Measurements from ENCODE around the gene GRXCR1.

Gene GRXCR1

DNA sequence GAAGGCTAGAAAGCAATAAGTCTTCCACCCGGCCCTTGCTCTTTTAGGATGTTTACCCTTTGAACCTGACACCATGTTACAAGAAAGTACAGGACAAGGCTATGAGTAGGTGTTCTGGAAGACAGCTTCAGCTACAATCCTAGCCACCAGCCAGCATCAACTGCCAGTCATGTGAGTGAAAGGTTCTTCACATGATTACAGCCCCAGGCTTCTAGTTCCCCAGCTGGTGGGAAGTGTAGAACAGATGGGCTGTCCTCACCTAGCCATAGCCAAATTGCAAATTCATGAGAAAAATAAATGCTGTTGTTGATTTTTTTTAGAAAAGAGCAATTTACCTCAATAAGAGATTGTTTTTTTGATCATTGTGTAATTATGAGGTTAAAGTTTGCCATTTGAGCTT, 60.8 kb downstream of the GRXCR1 start:
- Mint-ChIP-seq H3K36me3 (ENCODE audit: insufficient read depth) (no peaks in the 10 kb centered on the region), H3K4me3 (no peak overlapping the region), H3K4me1 (no peaks in the 10 kb centered on the region), H3K27me3 (no peaks in the 10 kb centered on the region), H3K27ac (ENCODE audit: low read depth) (no peak overlapping the region), H3K9me3 (no peaks in the 10 kb centered on the region)
- no peak for ATAC-seq (replicated peaks; ENCODE audit: extremely low read depth, poor library complexity, severe bottlenecking)
- DNase-seq (ENCODE audit: low spot score in 2 of 2) = no peak

- H3K4me3 Mint-ChIP-seq = no peak overlapping the region
- H3K27me3 Mint-ChIP-seq = no peaks in the 10 kb centered on the region
- H3K27ac Mint-ChIP-seq (ENCODE audit: low read depth) = no peak overlapping the region
- no peaks in the 10 kb centered on the region for H3K9me3 Mint-ChIP-seq
- DNase-seq (ENCODE audit: low spot score in 2 of 2) (no peak), ATAC-seq (replicated peaks; ENCODE audit: extremely low read depth, poor library complexity, severe bottlenecking) (no peak)
- H3K36me3 Mint-ChIP-seq (ENCODE audit: insufficient read depth) = no peaks in the 10 kb centered on the region
- H3K4me1 Mint-ChIP-seq = no peaks in the 10 kb centered on the region
Measured at GRCh38 chr4:42954963-42955669, 62.6 kb downstream of the GRXCR1 start.

- ATAC-seq (replicated peaks; ENCODE audit: extremely low read depth, poor library complexity, severe bottlenecking) = no peak
- H3K4me3 Mint-ChIP-seq = no peak overlapping the region
Measured at GRCh38 chr4:42955746-42956505, 63.4 kb downstream of the GRXCR1 start.

GRCh38 chr4:42965326-42965725, 72.8 kb downstream of the GRXCR1 start:
- Mint-ChIP-seq H3K27me3 (no peaks in the 10 kb centered on the region), H3K4me1 (no peaks in the 10 kb centered on the region), H3K4me3 (no peak overlapping the region), H3K27ac (ENCODE audit: low read depth) (no peak overlapping the region), H3K9me3 (peaks cover 5% of the 10 kb centered on the region), H3K36me3 (ENCODE audit: insufficient read depth) (no peaks in the 10 kb centered on the region)
- ATAC-seq (replicated peaks; ENCODE audit: extremely low read depth, poor library complexity, severe bottlenecking) (no peak), DNase-seq (ENCODE audit: low spot score in 2 of 2) (no peak)

More at GRCh38 chr4:42955746-42956505, 63.4 kb downstream of the GRXCR1 start:
- no peak overlapping the region for H3K27ac Mint-ChIP-seq (ENCODE audit: low read depth)
- peaks cover 3% of the 10 kb centered on the region for H3K9me3 Mint-ChIP-seq
- H3K27me3 Mint-ChIP-seq = no peaks in the 10 kb centered on the region
- no peaks in the 10 kb centered on the region for H3K4me1 Mint-ChIP-seq
- DNase-seq (ENCODE audit: low spot score in 2 of 2) = no peak
- no peaks in the 10 kb centered on the region for H3K36me3 Mint-ChIP-seq (ENCODE audit: insufficient read depth)

DNA sequence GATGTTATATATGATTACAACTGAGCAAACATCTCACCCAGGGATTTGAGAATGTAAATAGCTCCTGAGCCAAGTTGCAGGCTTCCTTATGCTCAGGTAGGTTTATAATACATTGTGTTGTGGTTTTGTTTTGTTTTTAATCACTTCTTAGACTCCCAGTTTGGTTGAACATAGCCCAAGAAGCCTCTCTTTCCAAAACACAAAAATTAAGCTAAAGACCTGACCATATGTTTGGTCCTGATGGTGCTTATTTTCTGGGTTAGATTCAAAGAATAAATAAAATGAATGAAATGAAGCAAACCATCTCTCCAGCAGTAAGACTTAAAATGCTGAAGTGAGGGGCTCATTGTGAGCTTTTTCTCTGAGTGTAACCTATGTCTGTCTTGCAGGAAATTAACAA, 93.5 kb downstream of the GRXCR1 start:
- Mint-ChIP-seq H3K4me3 (no peak overlapping the region), H3K27me3 (no peaks in the 10 kb centered on the region), H3K9me3 (peaks cover 6% of the 10 kb centered on the region), H3K36me3 (ENCODE audit: insufficient read depth) (no peaks in the 10 kb centered on the region), H3K4me1 (no peaks in the 10 kb centered on the region), H3K27ac (ENCODE audit: low read depth) (no peak overlapping the region)
- DNase-seq (ENCODE audit: low spot score in 2 of 2) = no peak
- no peak for ATAC-seq (replicated peaks; ENCODE audit: extremely low read depth, poor library complexity, severe bottlenecking)

DNA sequence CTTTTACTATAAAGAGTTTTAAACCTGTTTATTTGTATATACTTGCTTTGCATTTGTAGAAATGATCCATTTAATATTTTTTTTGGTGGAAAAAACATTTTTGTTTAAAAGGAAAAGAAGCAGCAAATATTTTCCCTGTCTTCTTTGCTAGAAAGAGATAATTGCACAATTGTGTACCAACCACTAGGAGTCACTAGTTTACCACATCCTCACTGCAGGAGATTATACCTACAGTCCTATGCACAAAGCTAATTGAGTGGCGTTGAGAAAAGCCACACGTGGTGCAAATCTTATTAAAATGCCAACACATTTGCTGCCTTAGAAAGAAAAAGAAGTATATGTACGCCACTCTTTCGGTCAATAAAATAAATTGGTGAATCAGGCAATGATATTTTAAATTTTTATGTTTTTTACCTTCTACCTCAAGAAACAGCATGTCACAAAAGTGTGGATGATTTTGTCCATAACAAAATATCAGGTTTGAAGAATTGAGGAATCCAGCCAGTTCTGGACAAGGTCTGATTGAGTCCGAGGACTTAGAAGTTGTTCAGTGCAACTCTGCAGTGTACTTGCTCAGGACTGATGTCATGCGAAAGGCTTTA, 102.9 kb downstream of the GRXCR1 start:
- Mint-ChIP-seq H3K36me3 (ENCODE audit: insufficient read depth) (no peaks in the 10 kb centered on the region), H3K9me3 (no peaks in the 10 kb centered on the region), H3K4me1 (no peaks in the 10 kb centered on the region), H3K27me3 (no peaks in the 10 kb centered on the region), H3K4me3 (no peak overlapping the region), H3K27ac (ENCODE audit: low read depth) (no peak overlapping the region)
- ATAC-seq (replicated peaks; ENCODE audit: extremely low read depth, poor library complexity, severe bottlenecking) = no peak
- no peak for DNase-seq (ENCODE audit: low spot score in 2 of 2)

GRCh38 chr4:43008793-43009192, 116.3 kb downstream of the GRXCR1 start:
- H3K27ac Mint-ChIP-seq (ENCODE audit: low read depth) = no peak overlapping the region
- no peaks in the 10 kb centered on the region for H3K36me3 Mint-ChIP-seq (ENCODE audit: insufficient read depth)
- no peak for ATAC-seq (replicated peaks; ENCODE audit: extremely low read depth, poor library complexity, severe bottlenecking)
- no peak overlapping the region for H3K4me3 Mint-ChIP-seq
- peaks cover 1% of the 10 kb centered on the region for H3K9me3 Mint-ChIP-seq
- H3K4me1 Mint-ChIP-seq = no peaks in the 10 kb centered on the region
- no peak for DNase-seq (ENCODE audit: low spot score in 2 of 2)
- no peaks in the 10 kb centered on the region for H3K27me3 Mint-ChIP-seq

DNA sequence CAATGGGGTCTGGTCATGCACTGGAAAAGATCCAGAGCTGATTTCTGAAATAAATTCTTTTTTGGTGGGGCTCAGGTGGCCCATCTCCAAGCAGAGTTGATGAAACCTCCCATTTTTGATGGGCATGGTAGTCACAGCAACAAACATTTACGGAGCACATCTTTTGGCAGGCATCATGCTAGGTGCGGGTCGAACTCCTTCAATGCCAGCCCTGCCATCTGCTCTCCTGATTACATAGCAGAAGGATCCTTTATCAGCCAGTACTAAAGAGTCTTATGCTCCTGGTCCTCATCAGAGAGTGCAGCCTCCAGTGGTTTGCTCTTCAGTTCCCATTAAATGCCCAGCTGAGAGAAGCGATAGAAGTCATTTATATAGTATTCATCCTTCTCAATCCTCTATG, 121.7 kb downstream of the GRXCR1 start:
- no peaks in the 10 kb centered on the region for H3K4me1 Mint-ChIP-seq
- no peak overlapping the region for H3K4me3 Mint-ChIP-seq
- no peaks in the 10 kb centered on the region for H3K36me3 Mint-ChIP-seq (ENCODE audit: insufficient read depth)
- H3K27ac Mint-ChIP-seq (ENCODE audit: low read depth) = no peak overlapping the region
- H3K27me3 Mint-ChIP-seq = no peaks in the 10 kb centered on the region
- DNase-seq (ENCODE audit: low spot score in 2 of 2) (no peak), ATAC-seq (replicated peaks; ENCODE audit: extremely low read depth, poor library complexity, severe bottlenecking) (no peak)
- no peaks in the 10 kb centered on the region for H3K9me3 Mint-ChIP-seq

DNA sequence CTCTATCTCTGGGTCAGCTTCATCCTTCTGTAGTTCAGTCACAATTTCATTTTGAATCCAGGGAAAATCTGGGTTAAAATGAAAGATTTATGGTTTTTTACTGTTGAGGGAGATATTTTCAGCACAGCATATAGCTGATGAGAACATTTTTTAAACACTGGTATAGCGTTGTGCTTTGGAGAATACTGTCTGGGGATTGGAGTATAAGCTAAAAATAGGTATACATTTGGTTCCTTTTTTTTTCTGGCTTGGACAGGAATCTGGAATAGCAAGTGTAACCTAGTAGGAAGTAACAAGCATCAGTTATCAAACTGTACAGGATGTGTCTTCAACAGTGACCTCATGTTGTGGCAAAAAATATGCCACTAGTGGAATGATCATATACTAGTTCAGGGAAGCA, 149.1 kb downstream of the GRXCR1 start:
- H3K4me1 Mint-ChIP-seq = no peaks in the 10 kb centered on the region
- H3K9me3 Mint-ChIP-seq = no peaks in the 10 kb centered on the region
- H3K27me3 Mint-ChIP-seq = no peaks in the 10 kb centered on the region
- DNase-seq (ENCODE audit: low spot score in 2 of 2) (no peak), ATAC-seq (replicated peaks; ENCODE audit: extremely low read depth, poor library complexity, severe bottlenecking) (no peak)
- no peak overlapping the region for H3K4me3 Mint-ChIP-seq
- H3K27ac Mint-ChIP-seq (ENCODE audit: low read depth) = no peak overlapping the region
- no peaks in the 10 kb centered on the region for H3K36me3 Mint-ChIP-seq (ENCODE audit: insufficient read depth)

DNA sequence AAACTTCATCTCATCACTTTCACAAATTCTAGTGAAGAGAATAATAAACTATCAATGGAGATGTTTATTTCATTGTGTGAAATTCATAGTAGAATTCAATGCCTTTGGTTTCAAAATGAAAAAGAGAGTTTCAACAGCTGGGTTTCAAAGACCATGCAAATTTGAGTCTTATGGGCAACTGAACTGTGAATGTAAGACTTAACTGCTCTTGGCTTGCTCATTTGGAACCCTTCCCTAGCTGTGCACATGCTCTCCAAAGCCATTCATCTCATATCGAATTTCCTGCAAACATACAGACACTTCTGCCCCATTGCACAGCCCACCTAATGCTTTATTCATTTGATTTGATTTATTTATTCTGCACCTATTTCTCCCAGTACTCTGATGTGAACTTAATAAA, 154.5 kb downstream of the GRXCR1 start:
- no peaks in the 10 kb centered on the region for H3K4me1 Mint-ChIP-seq
- no peak for ATAC-seq (replicated peaks; ENCODE audit: extremely low read depth, poor library complexity, severe bottlenecking)

GRCh38 chr4:43048570-43048969, 156.1 kb downstream of the GRXCR1 start:
- Mint-ChIP-seq H3K9me3 (peaks cover 9% of the 10 kb centered on the region), H3K4me3 (no peak overlapping the region), H3K4me1 (no peaks in the 10 kb centered on the region), H3K27me3 (no peaks in the 10 kb centered on the region), H3K27ac (ENCODE audit: low read depth) (no peak overlapping the region), H3K36me3 (ENCODE audit: insufficient read depth) (no peaks in the 10 kb centered on the region)
- ATAC-seq (replicated peaks; ENCODE audit: extremely low read depth, poor library complexity, severe bottlenecking) (no peak), DNase-seq (ENCODE audit: low spot score in 2 of 2) (no peak)

More for the DNA sequence above, 154.5 kb downstream of the GRXCR1 start:
- Mint-ChIP-seq H3K36me3 (ENCODE audit: insufficient read depth) (no peaks in the 10 kb centered on the region), H3K27ac (ENCODE audit: low read depth) (no peak overlapping the region), H3K9me3 (peaks cover 2% of the 10 kb centered on the region), H3K27me3 (no peaks in the 10 kb centered on the region), H3K4me3 (no peak overlapping the region)
- DNase-seq (ENCODE audit: low spot score in 2 of 2) = no peak

DNA sequence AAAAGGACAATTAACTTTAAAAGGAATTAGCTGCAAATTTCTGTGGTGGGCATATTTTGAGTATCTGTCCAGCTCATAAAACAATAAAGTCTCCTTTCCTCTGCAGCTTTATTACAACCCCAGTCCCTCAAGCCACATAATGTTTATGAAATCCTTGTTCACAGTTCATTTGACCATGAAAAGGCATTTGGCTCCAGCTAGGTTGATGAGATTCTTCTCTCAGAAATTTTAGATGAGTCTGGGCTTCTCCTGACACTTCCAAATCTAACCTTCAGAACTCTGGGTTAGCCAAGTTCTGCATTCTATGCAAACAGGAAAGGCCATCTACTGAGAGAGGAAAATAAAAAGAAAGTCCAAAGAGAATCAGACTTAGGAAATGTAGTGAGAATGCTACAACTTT, 156.8 kb downstream of the GRXCR1 start:
- Mint-ChIP-seq H3K36me3 (ENCODE audit: insufficient read depth) (no peaks in the 10 kb centered on the region), H3K9me3 (peaks cover 9% of the 10 kb centered on the region), H3K4me1 (no peaks in the 10 kb centered on the region), H3K4me3 (no peak overlapping the region), H3K27ac (ENCODE audit: low read depth) (no peak overlapping the region), H3K27me3 (no peaks in the 10 kb centered on the region)
- DNase-seq (ENCODE audit: low spot score in 2 of 2) (no peak), ATAC-seq (replicated peaks; ENCODE audit: extremely low read depth, poor library complexity, severe bottlenecking) (no peak)

GRCh38 chr4:43066415-43066814, 173.9 kb downstream of the GRXCR1 start:
- Mint-ChIP-seq H3K9me3 (peaks cover under 1% of the 10 kb centered on the region), H3K36me3 (ENCODE audit: insufficient read depth) (no peaks in the 10 kb centered on the region), H3K4me1 (no peaks in the 10 kb centered on the region), H3K27ac (ENCODE audit: low read depth) (no peak overlapping the region), H3K4me3 (no peak overlapping the region), H3K27me3 (no peaks in the 10 kb centered on the region)
- ATAC-seq (replicated peaks; ENCODE audit: extremely low read depth, poor library complexity, severe bottlenecking) = no peak
- no peak for DNase-seq (ENCODE audit: low spot score in 2 of 2)

Data from central memory CD8-positive, alpha-beta T cell (primary cell).